ENCODE measurements around the gene UBE2D2. TPM values are rescaled to one million over a fixed set of nuclear protein-coding genes. Genes with fewer than 3 reads are reported as not detected.
A peak's percentile ranks its signal among the peaks of the same experiment; 100 is the strongest.

Gene UBE2D2
- total and polyA plus RNA-seq, 2 of the 13 experiments (the other 11 are each of a cell fraction or from before 2014, with no cell fraction given) = 79.1 to 109 TPM

- no peak for TF ChIP-seq BCL3 (CRISPR knock-in tag; IDR thresholded peaks at IDR 0.05)
- TF ChIP-seq KDM5B (CRISPR knock-in tag; IDR thresholded peaks at IDR 0.05; ENCODE audit: borderline replicate concordance) = peak; percentile 45; the same call in 1 of the 2 replicates
- no peak for TF ChIP-seq ZNF44 (CRISPR knock-in tag; IDR thresholded peaks at IDR 0.05)
- TF ChIP-seq ZNF788 (CRISPR knock-in tag; IDR thresholded peaks at IDR 0.05; ENCODE audit: borderline replicate concordance) = no peak; the same call in 1 of the 2 replicates
- TF ChIP-seq KLF12 (CRISPR knock-in tag; IDR thresholded peaks at IDR 0.05; ENCODE audit: borderline replicate concordance) = no peak
- peak; percentile 58 for TF ChIP-seq SALL1 (CRISPR knock-in tag; IDR thresholded peaks at IDR 0.05)
- TF ChIP-seq MXD1 (CRISPR knock-in tag; IDR thresholded peaks at IDR 0.05) = 0 out of 2 replicates have a peak, but pooled peaks have one; percentile 36
- no peak for TF ChIP-seq GMEB2 (CRISPR knock-in tag; IDR thresholded peaks at IDR 0.05; ENCODE audit: low read depth)
- peak; percentile 91 for TF ChIP-seq TFAP4 (IDR thresholded peaks at IDR 0.05; ENCODE audit: borderline replicate concordance, low read depth)
- no peak for TF ChIP-seq ZSCAN25 (CRISPR knock-in tag; IDR thresholded peaks at IDR 0.05)
- TF ChIP-seq TCF7 (IDR thresholded peaks at IDR 0.05; ENCODE audit: low read depth) = no peak
- TF ChIP-seq ZNF253 (CRISPR knock-in tag; IDR thresholded peaks at IDR 0.05; ENCODE audit: borderline replicate concordance) = no peak
- no peak for TF ChIP-seq ZEB1 (IDR thresholded peaks at IDR 0.05; ENCODE audit: insufficient replicate concordance, low read depth)
- no peak for TF ChIP-seq ZNF577 (CRISPR knock-in tag; IDR thresholded peaks at IDR 0.05; ENCODE audit: borderline replicate concordance, low read depth)
- TF ChIP-seq ZNF263 (CRISPR knock-in tag; IDR thresholded peaks at IDR 0.05) = no peak
- no peak for TF ChIP-seq ZBTB37 (CRISPR knock-in tag; IDR thresholded peaks at IDR 0.05)
- TF ChIP-seq SNAPC4 (CRISPR knock-in tag; IDR thresholded peaks at IDR 0.05) = no peak
- 0 out of 2 replicates have a peak, but pooled peaks have one; percentile 20 for TF ChIP-seq ZNF792 (CRISPR knock-in tag; IDR thresholded peaks at IDR 0.05)
- no peak for TF ChIP-seq ZNF607 (CRISPR knock-in tag; IDR thresholded peaks at IDR 0.05; ENCODE audit: borderline replicate concordance)
These were observed 94.7 kb downstream of the UBE2D2 start (continued) for GRCh38 chr5:139655727-139656271.
